Prostate gland (tissue), 2 donors: ENCODE results near the gene MTA3. TPM values are rescaled to one million over a fixed set of nuclear protein-coding genes. Genes with fewer than 3 reads are reported as not detected.

Source experiments
- DNase-seq: peaks from one replicate; pipeline ENCODE4 v3.0.0-alpha.2; 2019; ENCODE audit warnings: low spot score
- H3K27ac ChIP-seq, 2 donors: fragments of 200-600 bp; sonication (generic); 2 replicates each; pipeline ENCODE4 v1.5.1; 2017 to 2019
- H3K27me3 ChIP-seq: fragments of 200-600 bp; sonication (generic); replicated peaks from 2 replicates; pipeline ENCODE4 v1.5.1; 2019; ENCODE audit not compliant: insufficient read depth
- H3K36me3 ChIP-seq, 2 donors: fragments of 200-600 bp; sonication (generic); 1 replicate in 1 of 2; 2 replicates in 1 of 2; pipeline versions ENCODE4 v1.5.1 to v1.8.1; 2017 to 2019
- H3K4me1 ChIP-seq: fragments of 200-600 bp; sonication (generic); replicated peaks from 2 replicates; pipeline ENCODE4 v1.5.1; 2019
- H3K4me3 ChIP-seq, 2 donors: fragments of 200-600 bp; sonication (generic); 2 replicates each; pipeline ENCODE4 v1.5.1; 2017 to 2019
- H3K9me3 ChIP-seq: fragments of 200-600 bp; sonication (generic); 2 replicates; pipeline ENCODE4 v1.5.1; 2017
- POLR2A ChIP-seq: fragments of 450-650 bp; IDR thresholded peaks from one replicate; pipeline ENCODE4 v1.6.1; 2016; ENCODE audit warnings: antibody characterized with exemption, mild to moderate bottlenecking
- POLR2AphosphoS5 ChIP-seq: sonication (generic); formaldehyde crosslinking; IDR thresholded peaks from one replicate; pipeline ENCODE4 v1.6.1; 2017; ENCODE audit warnings: antibody characterized with exemption
- WGBS: methylation state at CpG from one replicate; pipeline ENCODE4 v1.1.5; 2018; 5-methylcytosine and 5-hydroxymethylcytosine counted together
- intact Hi-C: fragments of 100-400 bp; cut with DNase I; formaldehyde crosslinking; loops from one replicate; pipeline ENCODE4 v1.14.2; 2022
- total RNA-seq, 2 donors: library from RNA; depleted of rRNA; stranded (reverse); fragments of >200 nt; gene quantifications; one replicate each; pipeline ENCODE4 v1.1.0, GENCODE V29; 2016
- TF ChIP-seq, protein P1 (sequence below), 4 experiments: fragments of 200-600 bp in 2 of 4; fragments of 450-650 bp in 2 of 4; sonication (generic) in 2 of 4; IDR thresholded peaks; 1 replicate in 3 of 4; 2 replicates in 1 of 4; pipeline ENCODE4 v1.5.1; 2016 to 2019; ENCODE audit warnings: antibody characterized with exemption in 4 of 4, mild to moderate bottlenecking in 2 of 4, moderate library complexity in 2 of 4

The MTA3 gene
- total RNA-seq, 2 donors from 2014 or later: 23.6 to 53.4 TPM

DNA sequence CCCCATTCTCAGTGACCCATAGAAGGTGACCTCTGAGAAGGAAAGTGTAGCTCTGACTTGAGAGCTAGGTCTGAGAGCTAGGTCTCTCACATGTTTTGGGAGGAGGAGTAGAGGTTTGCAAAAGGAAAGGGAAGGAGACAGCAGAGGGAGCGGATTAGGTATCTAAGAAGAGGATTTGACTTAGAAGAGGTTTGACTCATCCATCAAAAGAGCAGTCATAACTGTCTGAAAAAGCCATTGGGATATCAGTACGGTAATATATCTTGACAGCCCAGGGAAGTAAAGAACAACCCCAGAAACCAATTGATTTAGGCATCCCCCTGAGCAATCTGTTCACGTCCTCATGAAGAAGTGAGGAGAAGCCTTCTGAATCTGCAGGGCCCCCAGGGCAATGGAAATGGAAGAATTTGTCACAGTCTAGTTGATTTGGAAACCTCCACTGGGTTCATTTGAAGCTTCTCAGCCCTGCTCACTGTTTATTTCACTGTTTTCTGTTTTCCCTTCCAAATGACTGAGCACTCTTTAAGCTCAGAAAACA, 176.2 kb downstream of the MTA3 start:
- 99% methylated on average over 3 of the region's 3 CpGs for WGBS
- intact Hi-C loops: no loop called here
- Histone ChIP-seq H3K36me3 (no peaks in the 10 kb centered on the region), H3K9me3 (no peaks in the 10 kb centered on the region), H3K4me3 (no peak overlapping the region), H3K27ac (no peak overlapping the region), H3K27me3 (no peaks in the 10 kb centered on the region), H3K4me1 (no peaks in the 10 kb centered on the region)
- no peak for DNase-seq
- TF ChIP-seq POLR2A (no peak), POLR2AphosphoS5 (no peak)
- TF ChIP-seq, protein P1, sequence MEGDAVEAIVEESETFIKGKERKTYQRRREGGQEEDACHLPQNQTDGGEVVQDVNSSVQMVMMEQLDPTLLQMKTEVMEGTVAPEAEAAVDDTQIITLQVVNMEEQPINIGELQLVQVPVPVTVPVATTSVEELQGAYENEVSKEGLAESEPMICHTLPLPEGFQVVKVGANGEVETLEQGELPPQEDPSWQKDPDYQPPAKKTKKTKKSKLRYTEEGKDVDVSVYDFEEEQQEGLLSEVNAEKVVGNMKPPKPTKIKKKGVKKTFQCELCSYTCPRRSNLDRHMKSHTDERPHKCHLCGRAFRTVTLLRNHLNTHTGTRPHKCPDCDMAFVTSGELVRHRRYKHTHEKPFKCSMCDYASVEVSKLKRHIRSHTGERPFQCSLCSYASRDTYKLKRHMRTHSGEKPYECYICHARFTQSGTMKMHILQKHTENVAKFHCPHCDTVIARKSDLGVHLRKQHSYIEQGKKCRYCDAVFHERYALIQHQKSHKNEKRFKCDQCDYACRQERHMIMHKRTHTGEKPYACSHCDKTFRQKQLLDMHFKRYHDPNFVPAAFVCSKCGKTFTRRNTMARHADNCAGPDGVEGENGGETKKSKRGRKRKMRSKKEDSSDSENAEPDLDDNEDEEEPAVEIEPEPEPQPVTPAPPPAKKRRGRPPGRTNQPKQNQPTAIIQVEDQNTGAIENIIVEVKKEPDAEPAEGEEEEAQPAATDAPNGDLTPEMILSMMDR (IDR thresholded peaks at IDR 0.05): no peak

DNA sequence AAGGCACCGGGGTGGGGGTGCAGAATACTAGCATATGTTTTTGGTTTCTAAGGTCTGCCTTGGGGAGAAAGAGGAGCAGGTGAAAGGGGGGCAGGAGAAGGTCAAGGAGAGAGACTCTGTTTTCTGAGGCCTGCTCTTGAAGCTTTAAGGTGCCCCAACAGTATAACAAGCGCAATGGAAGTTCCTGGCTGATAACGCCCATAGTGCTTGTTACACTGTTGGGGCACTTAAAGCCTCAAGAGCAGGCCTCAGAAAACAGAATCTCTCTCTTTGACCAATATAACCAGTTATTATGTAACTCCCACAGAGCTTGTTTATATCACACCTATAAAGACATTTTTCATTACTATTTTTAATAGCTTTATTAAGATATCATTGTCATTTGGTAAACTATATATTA, 179.0 kb downstream of the MTA3 start:
- intact Hi-C loops: no loop called here
- no peak overlapping the region for H3K27ac ChIP-seq
- no peaks in the 10 kb centered on the region for H3K27me3 ChIP-seq
- no peak for DNase-seq
- no peaks in the 10 kb centered on the region for H3K36me3 ChIP-seq
- no peaks in the 10 kb centered on the region for H3K9me3 ChIP-seq
- H3K4me1 ChIP-seq: no peaks in the 10 kb centered on the region
- 96% methylated on average over 3 of the region's 3 CpGs for WGBS
- TF ChIP-seq POLR2A (no peak), POLR2AphosphoS5 (no peak)
- TF ChIP-seq, protein P1 (IDR thresholded peaks at IDR 0.05): no peak
- no peak overlapping the region for H3K4me3 ChIP-seq

GRCh38 chr2:42748840-42749239, 180.4 kb downstream of the MTA3 start:
- intact Hi-C loops: no loop called here
- DNase-seq: no peak
- H3K9me3 ChIP-seq: no peaks in the 10 kb centered on the region
- H3K4me3 ChIP-seq: no peak overlapping the region
- no peaks in the 10 kb centered on the region for H3K36me3 ChIP-seq
- TF ChIP-seq POLR2A: no peak
- no peak for TF ChIP-seq POLR2AphosphoS5
- TF ChIP-seq, protein P1 (IDR thresholded peaks at IDR 0.05): no peak
- 91% methylated on average over 4 of the region's 4 CpGs for WGBS
- no peak overlapping the region for H3K27ac ChIP-seq
- peaks cover 2% of the 10 kb centered on the region for H3K4me1 ChIP-seq
- no peaks in the 10 kb centered on the region for H3K27me3 ChIP-seq

- 75% methylated on average over 2 of the region's 2 CpGs for WGBS
These were observed 183.9 kb downstream of the MTA3 start for GRCh38 chr2:42752314-42752713.

More at GRCh38 chr2:42752314-42752713, 183.9 kb downstream of the MTA3 start:
- Histone ChIP-seq H3K36me3 (no peaks in the 10 kb centered on the region), H3K4me3 (no peak overlapping the region), H3K27me3 (no peaks in the 10 kb centered on the region), H3K4me1 (peaks cover 5% of the 10 kb centered on the region), H3K27ac (no peak overlapping the region), H3K9me3 (no peaks in the 10 kb centered on the region)
- intact Hi-C loops: no loop called here
- no peak for DNase-seq
- no peak for TF ChIP-seq POLR2A
- TF ChIP-seq, protein P1 (IDR thresholded peaks at IDR 0.05): no peak
- no peak for TF ChIP-seq POLR2AphosphoS5
